ENCODE data around the gene FAM170B.

DNA sequence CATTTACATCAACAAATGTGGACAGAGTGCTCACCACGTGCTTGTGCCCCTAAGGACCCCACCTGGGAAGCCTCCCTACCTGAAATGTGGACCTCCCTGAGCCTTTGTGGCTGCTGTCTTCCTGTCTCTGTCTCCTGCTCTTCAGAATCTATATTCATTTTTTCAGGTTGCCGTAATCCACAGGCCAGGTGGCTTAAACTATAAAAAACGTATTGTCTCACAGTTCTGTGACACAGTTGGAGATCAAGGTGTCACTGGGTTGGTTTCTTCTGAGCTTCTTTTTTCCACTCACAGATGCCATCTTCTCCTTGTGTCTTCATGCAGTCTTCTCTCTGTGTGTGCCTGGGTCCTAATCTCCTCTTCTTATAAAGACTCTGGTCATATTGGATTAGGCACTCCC, 12.9 kb downstream of the FAM170B start:
- TF ChIP-seq, protein P1, sequence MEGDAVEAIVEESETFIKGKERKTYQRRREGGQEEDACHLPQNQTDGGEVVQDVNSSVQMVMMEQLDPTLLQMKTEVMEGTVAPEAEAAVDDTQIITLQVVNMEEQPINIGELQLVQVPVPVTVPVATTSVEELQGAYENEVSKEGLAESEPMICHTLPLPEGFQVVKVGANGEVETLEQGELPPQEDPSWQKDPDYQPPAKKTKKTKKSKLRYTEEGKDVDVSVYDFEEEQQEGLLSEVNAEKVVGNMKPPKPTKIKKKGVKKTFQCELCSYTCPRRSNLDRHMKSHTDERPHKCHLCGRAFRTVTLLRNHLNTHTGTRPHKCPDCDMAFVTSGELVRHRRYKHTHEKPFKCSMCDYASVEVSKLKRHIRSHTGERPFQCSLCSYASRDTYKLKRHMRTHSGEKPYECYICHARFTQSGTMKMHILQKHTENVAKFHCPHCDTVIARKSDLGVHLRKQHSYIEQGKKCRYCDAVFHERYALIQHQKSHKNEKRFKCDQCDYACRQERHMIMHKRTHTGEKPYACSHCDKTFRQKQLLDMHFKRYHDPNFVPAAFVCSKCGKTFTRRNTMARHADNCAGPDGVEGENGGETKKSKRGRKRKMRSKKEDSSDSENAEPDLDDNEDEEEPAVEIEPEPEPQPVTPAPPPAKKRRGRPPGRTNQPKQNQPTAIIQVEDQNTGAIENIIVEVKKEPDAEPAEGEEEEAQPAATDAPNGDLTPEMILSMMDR (conservative IDR thresholded peaks at IDR 0.05; ENCODE audit: low read length): no peak
- TF ChIP-seq EZH2phosphoT487 (IDR thresholded peaks at IDR 0.05; ENCODE audit: borderline replicate concordance): no peak

All from Loucy (cell line).